ENCODE results near the gene GTPBP4.

The GTPBP4 gene

DNA sequence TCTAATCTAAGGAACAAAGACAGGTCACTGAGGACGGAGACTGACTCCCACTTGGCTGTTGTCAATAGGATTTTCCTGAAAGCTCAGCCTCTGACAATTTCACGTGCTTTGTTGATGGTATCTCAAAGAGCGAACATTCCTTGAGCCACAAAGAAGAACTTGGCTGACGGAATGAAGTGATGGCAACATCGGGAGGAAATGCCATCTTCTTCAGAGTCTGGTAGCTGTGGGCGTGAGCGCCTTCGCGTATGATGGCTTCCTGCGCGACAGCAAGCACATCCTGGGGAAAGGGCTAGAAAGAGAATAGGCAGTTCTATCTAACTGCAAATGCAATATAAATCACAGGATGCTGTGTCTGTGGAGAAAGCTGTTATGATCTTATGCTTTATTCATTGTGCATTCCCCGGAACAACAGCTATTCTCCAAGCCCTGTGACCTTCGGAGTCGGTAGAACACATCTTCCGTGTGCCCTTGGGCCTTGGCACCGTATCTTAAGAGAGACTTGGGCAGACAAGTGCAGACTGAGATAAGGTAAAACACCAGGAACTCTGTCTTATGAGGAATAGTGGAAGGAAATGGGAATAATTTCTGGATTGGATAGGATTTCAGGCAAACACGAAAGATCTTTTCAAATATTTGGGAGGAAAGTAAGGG, 19.6 kb upstream of the GTPBP4 start:
- no peak for DNase-seq

DNA sequence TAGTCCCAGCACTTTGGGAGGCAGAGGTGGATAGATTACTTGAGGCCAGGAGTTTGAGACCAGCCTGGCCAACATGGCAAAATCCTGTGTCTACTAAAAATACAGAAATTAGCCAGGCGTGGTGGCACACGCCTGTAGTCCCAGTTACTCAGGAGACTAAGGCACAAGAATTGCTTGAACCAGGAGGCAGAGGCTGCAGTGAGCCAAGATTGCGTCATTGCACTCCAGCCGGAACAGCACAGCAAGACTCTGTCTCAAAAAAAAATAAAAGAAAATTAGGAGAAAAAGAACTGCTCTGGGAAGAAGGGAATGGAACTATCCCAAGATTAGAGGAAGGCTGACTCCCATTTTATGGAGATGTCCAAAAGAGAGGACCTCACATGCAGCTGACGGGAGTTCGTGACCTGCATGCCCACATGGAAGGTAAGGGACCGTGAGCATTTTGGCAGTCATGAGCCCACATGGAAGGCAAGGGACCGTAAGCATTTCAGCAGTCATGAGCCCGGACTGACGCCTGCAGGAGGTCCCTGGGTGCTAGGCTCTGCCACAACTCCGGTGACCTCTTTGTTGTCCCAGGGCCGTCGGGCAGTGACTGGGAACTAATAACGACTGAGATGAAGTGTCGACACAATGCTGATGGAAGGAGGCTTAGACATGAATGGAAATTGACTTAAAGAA, 18.6 kb upstream of the GTPBP4 start:
- DNase-seq, result no peak

DNA sequence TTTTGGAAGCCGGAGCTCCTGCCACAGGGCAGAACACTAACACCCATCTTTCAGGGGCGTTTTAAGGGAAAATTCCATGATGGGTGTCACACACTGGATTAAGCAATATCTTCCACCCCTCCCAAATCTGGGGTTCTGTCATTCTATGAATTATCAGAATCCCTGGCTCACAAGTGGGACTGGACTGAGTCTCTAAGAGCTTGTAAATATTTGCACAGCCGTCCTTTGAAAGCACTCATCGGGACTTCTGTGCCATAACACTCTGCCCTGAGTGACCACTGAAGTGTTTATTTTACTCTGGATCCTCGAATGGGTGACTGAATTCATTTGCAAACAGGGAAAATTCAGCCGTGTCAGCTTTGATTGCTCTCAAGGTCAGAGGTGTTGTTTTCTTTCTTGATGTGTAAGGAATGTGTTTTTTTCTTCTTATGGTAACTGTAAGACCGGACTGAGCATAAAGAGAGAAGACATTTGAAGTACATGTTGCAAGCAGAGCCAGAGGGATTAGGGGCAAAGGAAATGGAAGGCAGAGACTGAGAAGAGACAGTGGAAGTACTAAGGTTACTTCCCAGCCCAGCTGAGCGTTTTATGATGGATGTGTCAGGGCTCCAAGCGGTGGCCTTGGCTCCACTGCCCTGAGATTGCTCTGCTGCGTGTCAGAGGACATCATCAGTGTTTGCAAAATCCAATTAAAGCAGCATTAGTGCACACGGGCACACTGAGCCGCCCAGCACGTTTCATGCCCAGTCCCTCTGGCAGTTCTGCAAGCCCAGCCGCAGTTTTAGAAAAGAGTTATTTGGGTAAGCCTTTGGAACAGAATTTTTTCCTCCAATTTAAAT, 17.7 kb upstream of the GTPBP4 start:
- no peak for DNase-seq

DNA sequence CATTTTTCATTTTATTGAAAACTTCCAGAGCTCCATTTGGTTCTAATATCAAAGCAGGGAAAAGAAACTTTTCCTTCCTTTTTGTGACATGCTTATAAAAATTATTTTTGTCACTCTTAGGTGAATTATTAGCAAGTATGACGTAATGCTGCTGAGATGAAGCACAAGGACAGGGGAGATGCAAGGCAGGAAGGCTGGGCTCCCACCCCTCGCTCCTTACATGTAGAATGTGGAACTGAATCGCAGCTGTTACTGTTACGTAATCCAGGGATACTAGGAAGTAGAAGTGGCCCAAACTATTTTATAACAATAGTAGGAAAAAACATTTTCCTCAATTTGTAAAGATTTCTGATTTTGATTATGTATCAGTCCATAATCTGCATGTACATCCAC, 17.1 kb upstream of the GTPBP4 start:
- peak; percentile 79 for DNase-seq

DNA sequence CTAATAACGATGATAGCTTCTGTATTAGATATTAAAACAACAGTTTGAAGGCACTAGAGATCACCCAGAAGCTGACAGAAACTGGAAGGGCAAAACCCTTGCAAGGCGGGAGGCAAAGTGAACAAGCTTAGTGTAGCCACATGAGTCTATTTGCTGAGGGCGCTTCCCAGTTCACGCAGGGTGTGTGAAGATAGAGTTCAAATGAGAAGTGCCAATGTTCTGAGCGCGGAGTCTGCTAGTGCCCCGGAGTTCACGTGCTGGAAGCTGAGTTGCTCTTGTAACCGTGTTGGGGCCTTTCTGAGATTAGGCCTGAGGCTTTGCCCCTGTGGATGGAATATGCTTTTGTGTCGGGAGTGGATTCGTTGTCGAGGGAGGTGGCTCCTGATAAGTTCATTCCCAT, 16.6 kb upstream of the GTPBP4 start:
- no peak for DNase-seq

DNA sequence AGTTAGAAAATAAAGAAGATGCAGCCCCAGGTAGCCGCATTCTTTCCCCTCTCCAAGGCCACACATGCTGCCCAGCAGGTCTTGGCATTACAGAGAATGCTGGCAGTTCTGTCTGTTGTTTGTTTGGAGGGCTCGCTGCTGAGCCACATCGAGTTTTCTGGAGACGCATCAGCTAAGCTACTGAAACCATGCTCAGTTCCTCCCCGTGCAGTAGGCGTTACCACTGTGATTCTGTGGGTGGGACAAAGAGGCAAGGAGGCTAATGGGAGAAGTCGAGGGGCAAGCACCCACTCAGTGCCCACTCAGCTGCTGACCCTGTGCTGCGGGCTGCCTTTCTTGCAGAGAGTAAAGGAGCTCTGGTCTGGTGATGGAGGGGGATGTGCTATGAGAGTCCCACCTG, 15.5 kb upstream of the GTPBP4 start:
- DNase-seq, result no peak

DNA sequence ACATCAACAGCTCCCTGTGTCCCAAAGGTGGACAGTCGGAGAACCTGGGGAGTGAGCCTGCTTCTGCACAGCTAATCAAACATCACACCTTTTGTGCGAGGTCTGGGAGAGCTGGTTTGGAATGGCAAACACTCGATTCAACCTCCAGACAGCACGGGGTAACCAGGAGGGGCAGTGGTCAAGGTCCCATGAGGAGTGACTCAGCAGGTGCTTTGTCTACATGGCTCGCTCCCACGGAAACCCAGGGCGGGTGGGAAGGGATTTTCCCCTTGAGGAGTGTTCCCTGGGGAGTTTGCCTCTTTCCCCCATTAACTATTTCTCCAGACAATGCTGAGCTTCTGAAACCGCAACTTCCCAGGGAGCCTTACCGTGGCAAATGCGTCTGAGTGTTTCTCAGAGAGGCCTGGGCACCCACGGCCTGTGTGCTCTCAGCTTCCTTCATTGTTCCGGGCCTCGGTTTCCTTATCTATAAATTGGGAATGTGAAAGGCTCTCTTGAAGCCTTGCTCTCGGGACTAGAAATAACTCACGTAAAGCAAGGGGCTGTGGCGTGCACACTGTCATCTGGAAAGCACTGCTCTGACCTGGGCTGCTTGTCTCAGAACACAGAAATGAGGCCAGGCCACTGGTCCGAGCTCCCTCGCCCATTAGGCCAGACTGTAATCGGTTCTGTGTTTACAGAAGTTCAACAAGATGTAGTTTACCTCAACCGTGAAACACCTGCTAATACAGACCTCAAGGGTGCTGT, 14.0 kb upstream of the GTPBP4 start:
- DNase-seq, result peak; percentile 48

DNA sequence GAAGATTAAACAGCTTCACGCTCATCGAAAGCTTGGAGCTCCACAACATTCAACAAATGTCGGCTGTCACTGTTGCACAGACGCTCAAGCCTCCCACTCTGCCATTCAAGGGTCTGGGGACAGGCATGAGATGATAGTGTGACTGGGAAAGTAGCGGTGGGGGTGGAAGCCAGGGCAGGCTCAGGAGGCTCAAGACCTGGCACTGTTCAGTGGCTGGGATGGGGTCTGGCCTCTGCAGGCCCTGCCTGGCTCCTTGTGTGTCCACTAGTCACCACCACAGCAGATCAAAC, 13.5 kb upstream of the GTPBP4 start:
- DNase-seq, result no peak

DNA sequence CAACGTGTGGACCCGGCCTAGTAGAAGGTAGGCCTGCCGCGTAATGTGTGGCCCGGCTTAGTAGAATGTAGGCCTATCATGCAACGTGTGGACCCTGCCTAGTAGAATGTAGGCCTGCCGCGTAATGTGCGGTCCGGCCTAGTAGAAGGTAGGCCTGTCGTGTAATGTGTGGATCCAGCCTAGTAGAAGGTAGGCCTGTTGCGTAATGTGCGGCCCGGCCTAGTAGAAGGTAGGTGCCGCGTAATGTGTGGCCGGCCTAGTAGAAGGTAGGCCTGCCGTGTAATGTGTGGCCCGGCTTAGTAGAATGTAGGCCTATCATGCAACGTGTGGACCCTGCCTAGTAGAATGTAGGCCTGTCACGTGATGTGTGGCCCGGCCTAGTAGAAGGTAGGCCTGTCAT, 11.9 kb upstream of the GTPBP4 start:
- DNase-seq, result no peak

DNA sequence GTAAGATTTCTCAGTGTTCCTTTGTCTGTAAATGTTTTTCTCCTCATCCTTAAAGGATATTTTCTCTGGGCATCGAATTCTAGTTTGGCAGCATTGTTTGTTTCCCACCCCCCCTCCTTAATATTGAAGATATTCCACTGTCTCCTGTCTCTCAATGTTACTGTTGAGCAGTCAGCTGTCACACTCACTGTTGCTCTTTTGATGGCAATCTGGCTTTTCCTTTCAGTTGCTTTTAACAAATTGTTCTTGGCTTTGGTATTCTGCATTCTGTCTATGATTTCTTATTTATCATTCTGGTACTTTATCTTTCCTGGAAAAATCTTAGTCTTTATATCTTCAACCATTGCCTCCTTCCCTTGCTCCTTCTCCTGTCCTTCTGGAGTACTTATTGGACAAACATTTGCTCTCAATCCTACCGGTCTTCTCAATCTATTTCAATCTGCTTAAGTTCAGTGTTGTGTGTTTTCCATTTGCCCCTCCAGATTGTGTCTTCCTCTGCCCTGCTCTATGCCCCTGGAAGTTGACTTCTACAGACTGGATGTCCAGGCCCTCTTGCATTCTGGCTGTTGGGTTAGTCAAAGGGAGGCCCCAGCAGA, 9.3 kb upstream of the GTPBP4 start:
- no peak for DNase-seq

DNA sequence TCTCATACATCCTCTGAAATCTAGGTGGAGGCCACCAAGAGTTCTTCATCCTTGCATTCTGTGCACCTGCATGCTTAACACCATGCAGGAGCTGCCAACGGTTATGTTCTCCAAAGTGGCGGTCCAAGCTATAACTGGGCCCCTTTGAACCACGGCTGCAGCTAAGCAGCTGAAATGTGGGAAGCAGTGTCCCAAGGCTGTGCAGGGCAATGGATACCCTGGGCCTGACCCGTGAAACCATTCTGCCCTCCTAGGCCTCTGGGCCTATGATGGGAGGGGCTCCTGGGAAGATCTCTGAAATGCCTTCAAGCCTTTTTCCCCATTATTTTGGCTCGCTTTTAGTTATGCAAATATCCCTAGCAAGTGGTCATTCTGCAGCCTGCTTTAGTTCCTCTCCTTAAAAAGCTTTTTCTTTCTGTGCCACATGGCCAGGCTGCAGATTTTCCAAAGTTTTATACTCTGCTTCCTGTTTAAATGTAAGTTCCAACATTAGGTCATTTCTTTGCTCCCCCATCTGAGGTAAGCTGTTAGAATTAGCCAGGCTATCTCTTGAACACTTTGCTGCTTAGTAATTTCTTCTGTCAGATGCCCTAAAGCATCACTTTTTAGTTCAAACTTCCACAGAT, 7.7 kb upstream of the GTPBP4 start:
- peak; percentile 24 for DNase-seq

DNA sequence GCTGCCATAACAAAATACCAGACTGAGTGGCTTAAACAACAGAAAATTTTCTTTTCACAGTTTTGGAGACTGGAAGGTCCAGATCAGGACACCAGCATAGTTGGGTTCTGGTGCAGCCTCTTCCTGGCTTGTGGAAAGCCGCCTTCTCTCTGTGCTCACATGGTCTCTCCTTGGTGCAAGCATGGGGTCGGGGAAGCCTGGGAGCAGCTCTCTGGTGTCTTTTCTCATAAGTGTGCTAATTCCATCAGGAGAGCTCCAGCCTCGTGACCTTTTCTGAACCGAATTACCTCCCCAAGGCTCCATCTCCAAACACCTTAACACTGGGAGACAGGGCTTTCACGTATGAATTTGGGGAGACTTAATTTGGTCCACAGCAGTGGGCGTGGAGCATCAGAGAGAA, 4.8 kb upstream of the GTPBP4 start:
- DNase-seq, result no peak

DNA sequence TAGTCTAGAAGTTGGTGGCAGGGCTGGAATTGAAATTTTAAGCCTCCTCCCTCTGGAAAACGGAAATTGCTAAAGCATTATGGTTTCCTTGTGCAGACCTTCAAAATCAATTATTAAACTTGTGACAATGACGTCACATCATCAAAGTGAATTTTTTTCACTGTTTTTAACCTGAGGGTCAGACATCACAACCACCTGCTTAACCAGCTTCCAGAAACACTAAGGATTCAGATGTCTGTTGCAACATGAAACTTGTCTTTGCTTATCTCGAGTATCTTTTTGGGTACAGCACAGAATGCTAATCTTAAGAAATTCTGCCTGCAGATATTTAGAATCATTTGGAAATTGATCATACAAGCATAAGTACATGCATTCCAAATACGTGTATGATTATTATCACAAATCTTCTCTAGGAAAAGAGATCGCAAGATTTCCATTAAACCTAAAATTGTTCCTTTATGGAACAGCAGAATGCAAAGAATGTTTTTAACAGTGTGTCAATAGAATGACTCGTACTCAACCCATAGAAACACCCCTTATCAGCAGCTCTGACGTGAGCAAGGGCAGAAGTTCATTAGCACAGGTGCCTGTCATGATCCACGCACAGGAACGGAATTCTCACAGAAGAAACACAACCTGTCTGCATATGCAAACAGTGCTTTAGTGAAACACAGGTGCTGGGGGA, 4.1 kb upstream of the GTPBP4 start:
- no peak for DNase-seq

DNA sequence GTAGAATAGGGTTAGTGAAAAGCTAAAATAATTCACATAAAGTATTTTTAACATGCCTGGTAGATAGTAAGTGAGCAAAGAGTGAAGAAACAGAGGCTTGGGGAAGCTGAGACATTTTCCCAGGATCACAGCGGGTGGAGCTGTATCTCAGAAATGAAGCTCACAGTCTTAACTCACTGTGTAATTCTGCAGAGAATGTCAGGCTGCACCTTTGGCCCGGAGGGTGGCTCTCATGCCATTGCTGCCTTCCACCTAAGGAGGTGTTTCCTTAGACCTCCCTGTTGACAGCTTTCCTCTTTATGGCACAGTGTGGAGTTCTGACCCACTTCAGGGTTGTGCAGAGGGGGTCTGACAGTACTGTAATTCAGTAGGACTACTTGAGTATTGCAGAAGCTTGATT, 2.9 kb upstream of the GTPBP4 start:
- DNase-seq, result no peak

DNA sequence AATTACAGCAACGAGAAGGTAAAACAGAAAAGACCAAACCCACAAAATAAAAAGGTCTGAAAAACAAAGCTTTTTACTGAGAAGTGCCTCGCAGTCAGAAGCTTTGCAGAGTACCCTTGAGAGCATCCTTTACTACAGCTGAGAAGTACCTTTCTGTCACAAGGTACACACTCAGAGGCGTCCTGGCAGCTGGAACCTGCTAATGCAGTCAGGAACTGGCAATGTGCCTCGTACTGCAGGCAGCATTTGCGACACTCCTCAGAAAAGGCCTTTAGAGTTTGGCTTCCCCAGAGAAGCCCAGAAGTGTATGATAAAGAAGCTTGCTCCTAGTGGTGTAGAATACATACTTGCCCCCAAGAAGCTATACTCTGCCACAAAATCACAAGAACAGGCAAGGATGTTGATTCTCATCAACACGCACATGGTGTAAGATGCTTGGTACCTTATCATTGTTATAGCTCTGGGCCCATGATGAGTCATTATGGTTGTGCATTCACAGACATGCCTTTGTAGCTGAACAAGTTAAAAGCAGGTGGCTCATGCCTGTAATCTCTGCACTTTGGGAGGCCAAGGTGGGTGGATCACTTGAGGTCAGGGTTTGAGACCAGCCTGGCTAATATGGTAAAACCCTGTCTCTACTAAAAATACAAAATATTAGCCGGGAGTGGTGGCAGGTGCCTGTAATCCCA, 2.0 kb upstream of the GTPBP4 start:
- no peak for DNase-seq

DNA sequence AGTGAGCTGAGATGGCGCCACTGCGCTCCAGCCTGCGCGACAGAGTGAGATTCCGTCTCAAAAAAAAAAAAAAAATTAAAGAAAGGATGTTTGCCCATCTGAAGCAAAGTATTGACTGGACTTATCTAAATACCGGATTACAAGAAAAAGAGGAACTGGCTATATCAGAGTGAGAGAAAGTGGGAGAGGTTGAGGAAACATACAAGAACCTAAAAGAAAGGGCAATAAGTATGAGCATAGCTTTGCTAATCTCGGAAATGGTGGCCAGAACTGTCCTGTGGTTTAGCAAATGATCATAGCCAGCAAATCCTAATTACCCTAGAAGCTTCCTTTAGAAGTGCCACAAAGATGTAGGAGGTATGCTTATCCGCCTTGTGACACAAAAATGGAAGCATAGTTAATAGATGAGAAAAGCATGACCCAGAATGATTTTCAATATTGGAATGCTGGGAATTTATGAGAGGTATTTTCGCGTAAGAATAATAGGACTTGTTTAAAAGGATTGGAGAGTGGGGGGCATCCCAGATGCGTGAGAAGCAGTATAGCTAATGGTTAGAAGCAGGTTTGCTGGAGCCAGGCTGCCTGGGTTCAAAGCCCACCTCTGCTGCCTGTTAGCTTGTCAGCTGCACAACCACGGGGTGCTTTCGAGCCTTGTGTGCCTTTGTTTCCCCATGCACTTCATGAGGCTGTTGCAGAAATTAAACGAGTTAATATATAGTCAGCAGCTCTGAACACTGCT, 1.2 kb upstream of the GTPBP4 start:
- peak; percentile 46 for DNase-seq

DNA sequence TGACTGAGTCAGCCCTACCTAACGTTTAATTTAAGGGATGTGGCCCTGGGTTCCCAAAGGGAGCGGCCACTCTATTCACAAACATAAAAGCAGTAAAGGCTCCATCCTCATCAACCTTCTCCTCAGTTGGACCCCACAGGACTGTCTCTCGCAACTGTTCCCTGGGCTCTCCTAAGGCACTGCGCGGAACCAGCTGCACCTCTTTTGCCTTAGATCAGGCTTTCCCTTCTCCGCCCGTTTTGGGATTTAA, 689 bp upstream of the GTPBP4 start:
- DNase-seq, result no peak

DNA sequence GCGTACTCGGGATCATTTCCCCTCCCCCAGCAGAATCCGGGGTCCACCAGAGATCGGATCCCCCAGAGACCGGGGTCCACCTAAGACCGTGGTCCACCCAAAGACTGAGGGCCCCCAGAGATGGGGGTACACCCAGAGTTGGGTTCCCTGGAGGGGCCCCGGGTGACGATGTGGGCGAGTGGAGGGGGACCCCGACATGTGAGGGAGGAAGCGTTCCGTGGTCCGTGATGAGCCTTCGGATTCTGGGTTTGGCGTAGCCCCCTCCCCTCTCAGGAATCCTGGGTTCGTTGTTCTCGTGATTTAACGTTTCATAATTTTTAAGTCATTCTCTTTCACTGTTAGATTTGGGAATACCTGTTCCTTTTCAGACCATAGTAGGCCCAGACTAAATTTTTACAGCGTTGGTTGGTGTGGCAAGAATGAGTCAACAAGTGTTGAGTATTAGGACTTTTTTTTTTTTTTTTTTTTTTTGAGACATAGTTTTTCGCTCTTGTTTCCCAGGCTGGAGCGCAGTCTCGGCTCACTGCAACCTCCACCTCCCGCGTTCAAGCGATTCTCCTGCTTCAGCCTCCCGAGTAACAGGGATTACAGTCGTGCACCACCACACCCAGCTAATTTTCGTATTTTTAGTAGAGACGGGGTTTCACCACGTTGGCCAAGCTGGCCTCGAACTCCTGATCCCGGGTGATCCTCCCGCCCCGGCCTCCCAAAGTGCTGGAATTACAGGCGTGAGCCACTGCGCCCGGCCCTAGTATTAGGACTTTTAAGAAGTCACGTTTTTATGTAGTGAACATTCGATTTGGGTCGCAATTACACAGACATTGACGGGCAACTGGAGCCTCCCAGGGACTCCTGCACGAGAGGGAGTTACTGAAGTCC, 672 bp downstream of the GTPBP4 start:
- DNase-seq, result peak; percentile 48

DNA sequence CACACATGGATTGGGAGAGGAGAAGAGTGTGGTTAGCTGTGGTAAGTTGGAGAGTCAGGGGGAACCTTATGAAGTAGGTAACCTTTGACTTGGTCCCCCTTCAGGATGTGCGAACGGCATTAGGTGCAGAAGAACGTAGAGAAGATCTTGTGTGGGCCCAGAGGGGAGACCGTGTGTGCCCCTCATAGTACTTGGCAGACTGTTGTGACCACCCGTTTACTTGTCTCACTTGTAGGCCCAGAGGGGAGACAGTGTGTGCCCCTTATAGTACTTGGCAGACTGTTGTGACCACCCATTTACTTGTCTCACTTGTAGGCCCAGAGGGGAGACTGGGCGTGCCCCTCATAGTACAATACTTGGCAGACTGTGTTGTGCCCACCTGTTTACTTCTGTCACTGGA, 2.6 kb downstream of the GTPBP4 start:
- DNase-seq, result no peak

DNA sequence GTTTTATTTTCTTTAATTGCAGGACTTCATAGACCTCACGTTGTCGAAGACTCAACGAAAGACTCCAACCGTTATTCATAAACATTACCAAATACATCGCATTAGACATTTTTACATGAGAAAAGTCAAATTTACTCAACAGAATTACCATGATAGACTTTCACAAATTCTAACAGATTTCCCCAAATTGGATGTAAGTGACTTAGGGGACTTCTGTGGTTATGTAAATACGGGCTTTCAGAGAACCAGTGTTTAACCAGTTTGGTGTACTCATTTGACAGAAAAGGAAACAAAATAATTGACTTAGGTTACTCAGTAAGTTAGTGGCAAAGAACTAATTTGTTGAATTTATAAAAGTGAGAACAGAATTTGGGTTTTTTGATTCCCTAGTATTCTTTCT, 4.2 kb downstream of the GTPBP4 start:
- DNase-seq, result peak; percentile 87
